Natural killer cell treated with Interleukin-12 subunit alpha and Interleukin-12 subunit beta and Interleukin-15 and Interleukin-18, amount 100 ng/mL, for 72 hours (primary cell): ENCODE data around the gene CDC20. TPM values are rescaled to one million over a fixed set of nuclear protein-coding genes. Genes with fewer than 3 reads are reported as not detected.
A peak's percentile ranks its signal among the peaks of the same experiment; 100 is the strongest.
"Not testable (repeated sequence)": the region's sequence is repeated elsewhere in the genome, so short reads cannot be mapped to it uniquely, and the experiment has no call there.

ENCODE experiments used
- ATAC-seq, 2 donors: fragments of 150-1000 bp; cut with Tn5 transposase in 1 of 2; sonication (Bioruptor Pico), chemical (Tn5 transposase) in 1 of 2; 2 replicates each; pipeline ENCODE4 v1.10.0; 2021
- DNase-seq: peaks from one replicate; pipeline ENCODE4 v3.0.0; 2022; ENCODE audit warnings: low spot score
- H3K27ac Mint-ChIP-seq, 2 donors: 1 replicate in 1 of 2; 2 replicates in 1 of 2; pipeline ENCODE4 v1.8.0; 2022; ENCODE audit warnings: mixed read lengths in 2 of 2, mild to moderate bottlenecking in 1 of 2, moderate library complexity in 1 of 2
- H3K27me3 Mint-ChIP-seq, 2 donors: 1 replicate in 1 of 2; 2 replicates in 1 of 2; pipeline ENCODE4 v1.8.0; 2022; ENCODE audit warnings: mixed read lengths in 2 of 2
- H3K36me3 Mint-ChIP-seq: one replicate; pipeline ENCODE4 v1.8.0; 2022; ENCODE audit warnings: mixed read lengths
- H3K4me1 Mint-ChIP-seq, 2 donors: 1 replicate in 1 of 2; 2 replicates in 1 of 2; pipeline ENCODE4 v1.8.0; 2022; ENCODE audit warnings: low read depth in 2 of 2, mixed read lengths in 2 of 2, mild to moderate bottlenecking in 1 of 2
- H3K4me3 Mint-ChIP-seq: one replicate; pipeline ENCODE4 v1.8.0; 2022; ENCODE audit warnings: mixed read lengths
- H3K9me3 Mint-ChIP-seq: 2 replicates; pipeline ENCODE4 v1.8.0; 2022; ENCODE audit warnings: mixed read lengths
- total RNA-seq, 2 donors: library from RNA; stranded (reverse); gene quantifications; one replicate each; pipeline ENCODE4 v1.2.3, GENCODE V29; 2022

The CDC20 gene
- total RNA-seq, 2 donors from 2014 or later: 98.7 to 152 TPM

DNA sequence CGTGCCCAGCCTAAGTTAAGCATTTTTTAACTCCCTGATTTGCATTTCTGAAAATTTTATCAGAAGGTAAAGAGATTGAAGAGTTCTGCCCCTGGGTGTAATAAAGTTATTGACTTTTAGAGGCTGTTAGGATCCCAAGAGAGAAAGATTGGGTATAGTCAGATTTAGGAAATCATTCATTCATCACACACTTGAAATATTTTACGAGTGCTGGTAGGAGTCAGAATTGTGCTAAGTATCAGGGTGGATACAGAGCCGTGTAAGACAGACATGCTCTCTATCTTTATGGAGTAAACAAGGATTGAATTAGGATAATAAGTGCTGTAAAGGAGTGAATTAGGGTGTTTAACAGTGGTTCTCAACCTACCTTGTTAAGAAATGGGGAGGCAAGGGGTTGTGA, 33.9 kb downstream of the CDC20 start:
- Mint-ChIP-seq H3K36me3 (peaks cover 13% of the 10 kb centered on the region), H3K27ac (no peak overlapping the region), H3K27me3 (no peaks in the 10 kb centered on the region), H3K4me1 (peaks cover 37 to 44% of the 10 kb centered on the region in 2 donors), H3K9me3 (no peaks in the 10 kb centered on the region), H3K4me3 (no peak overlapping the region)
- ATAC-seq (no peak), DNase-seq (no peak)

DNA sequence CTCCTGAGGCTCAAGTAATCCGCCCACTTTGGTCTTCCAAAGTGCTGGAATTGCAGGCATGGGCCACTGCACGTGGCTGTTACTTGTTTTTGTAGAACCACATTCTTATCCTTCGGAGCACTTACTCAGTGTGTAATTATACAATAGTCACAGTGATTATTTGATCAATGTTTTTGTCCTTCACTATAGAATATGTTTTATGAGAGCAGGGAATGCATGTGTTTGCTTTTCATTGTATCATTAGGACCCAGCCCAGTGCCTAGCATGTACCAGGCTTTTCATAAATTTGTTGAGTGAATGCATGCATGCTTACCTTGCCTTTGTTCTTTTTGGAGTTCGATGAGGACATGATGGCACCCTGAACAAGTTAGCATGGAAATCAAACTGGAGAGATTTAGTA, 36.7 kb downstream of the CDC20 start:
- no peaks in the 10 kb centered on the region for H3K9me3 Mint-ChIP-seq
- H3K27me3 Mint-ChIP-seq: no peaks in the 10 kb centered on the region
- ATAC-seq (no peak), DNase-seq (no peak)
- no peak overlapping the region for H3K4me3 Mint-ChIP-seq
- peaks cover 7% of the 10 kb centered on the region for H3K36me3 Mint-ChIP-seq
- H3K4me1 Mint-ChIP-seq: peaks cover 13 to 30% of the 10 kb centered on the region in 2 donors
- no peak overlapping the region for H3K27ac Mint-ChIP-seq

DNA sequence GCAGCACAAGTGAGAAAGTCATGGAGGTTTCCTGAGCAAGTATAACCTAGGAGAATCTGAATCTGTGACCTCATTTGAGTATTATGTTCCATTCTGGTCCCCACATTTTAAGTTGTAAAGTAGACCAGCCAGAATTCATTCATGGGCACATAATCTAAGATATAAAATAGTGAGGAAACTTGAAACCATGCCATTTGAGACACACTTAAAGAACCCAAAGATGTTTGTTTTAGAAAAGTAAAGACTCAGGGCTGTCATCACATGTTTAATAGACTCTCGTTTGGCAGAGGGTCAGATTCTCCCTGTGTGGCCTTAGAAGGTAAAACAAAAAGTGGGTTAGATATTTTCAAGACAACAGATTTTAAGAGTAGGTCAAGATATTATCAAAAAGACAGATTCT, 37.3 kb downstream of the CDC20 start:
- Mint-ChIP-seq H3K27ac (no peak overlapping the region), H3K4me3 (no peak overlapping the region), H3K36me3 (peaks cover 7% of the 10 kb centered on the region), H3K4me1 (peaks cover 9 to 26% of the 10 kb centered on the region in 2 donors), H3K27me3 (no peaks in the 10 kb centered on the region), H3K9me3 (no peaks in the 10 kb centered on the region)
- DNase-seq (no peak), ATAC-seq (no peak)

DNA sequence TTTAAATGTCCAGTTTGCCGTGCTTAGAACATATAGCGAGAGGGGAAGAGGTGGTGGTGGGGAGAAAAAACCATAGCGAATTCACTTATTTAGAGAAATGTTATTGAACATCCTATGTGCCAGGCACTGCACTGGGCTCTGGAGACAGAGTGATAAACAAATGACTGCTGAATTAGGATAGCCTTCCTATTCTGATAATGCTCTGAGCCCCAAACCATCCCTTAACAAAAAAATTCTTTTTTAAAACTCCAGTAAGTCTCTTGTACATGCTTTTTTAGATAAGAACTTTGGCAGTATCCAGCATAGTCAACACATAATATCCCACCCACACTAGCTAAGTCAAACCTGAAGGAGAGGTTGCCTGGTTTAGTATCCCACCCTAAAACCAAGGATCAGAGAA, 39.4 kb downstream of the CDC20 start:
- H3K36me3 Mint-ChIP-seq: peaks cover 7% of the 10 kb centered on the region
- H3K27ac Mint-ChIP-seq: no peak overlapping the region
- H3K9me3 Mint-ChIP-seq: no peaks in the 10 kb centered on the region
- no peak overlapping the region for H3K4me3 Mint-ChIP-seq
- no peaks in the 10 kb centered on the region for H3K27me3 Mint-ChIP-seq
- no peak for ATAC-seq
- DNase-seq: no peak
- H3K4me1 Mint-ChIP-seq: peaks cover 9 to 27% of the 10 kb centered on the region in 2 donors

DNA sequence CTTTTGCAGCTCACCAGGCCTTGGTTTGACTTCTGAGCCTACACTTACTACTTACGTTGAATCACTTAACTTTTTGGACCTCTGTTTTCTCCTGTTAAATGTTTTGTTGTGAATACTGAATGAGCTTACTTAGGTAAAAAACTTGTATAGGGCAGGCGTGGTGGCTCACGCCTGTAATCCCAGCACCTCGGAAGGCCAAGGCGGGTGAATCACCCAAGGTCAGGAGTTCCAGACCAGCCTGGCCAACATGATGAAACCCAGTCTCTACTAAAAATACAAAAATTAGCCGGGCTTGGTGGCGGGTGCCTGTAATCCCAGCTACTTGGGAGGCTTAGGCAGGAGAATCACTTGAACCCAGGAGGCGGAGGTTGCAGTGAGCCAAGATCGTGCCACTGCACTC, 41.7 kb downstream of the CDC20 start:
- not testable (repeated sequence) for ATAC-seq, H3K27me3 Mint-ChIP-seq, DNase-seq, H3K9me3 Mint-ChIP-seq, H3K4me3 Mint-ChIP-seq, H3K27ac Mint-ChIP-seq
- Mint-ChIP-seq H3K36me3 (peaks cover 13% of the 10 kb centered on the region), H3K4me1 (peaks cover 7 to 25% of the 10 kb centered on the region in 2 donors)

DNA sequence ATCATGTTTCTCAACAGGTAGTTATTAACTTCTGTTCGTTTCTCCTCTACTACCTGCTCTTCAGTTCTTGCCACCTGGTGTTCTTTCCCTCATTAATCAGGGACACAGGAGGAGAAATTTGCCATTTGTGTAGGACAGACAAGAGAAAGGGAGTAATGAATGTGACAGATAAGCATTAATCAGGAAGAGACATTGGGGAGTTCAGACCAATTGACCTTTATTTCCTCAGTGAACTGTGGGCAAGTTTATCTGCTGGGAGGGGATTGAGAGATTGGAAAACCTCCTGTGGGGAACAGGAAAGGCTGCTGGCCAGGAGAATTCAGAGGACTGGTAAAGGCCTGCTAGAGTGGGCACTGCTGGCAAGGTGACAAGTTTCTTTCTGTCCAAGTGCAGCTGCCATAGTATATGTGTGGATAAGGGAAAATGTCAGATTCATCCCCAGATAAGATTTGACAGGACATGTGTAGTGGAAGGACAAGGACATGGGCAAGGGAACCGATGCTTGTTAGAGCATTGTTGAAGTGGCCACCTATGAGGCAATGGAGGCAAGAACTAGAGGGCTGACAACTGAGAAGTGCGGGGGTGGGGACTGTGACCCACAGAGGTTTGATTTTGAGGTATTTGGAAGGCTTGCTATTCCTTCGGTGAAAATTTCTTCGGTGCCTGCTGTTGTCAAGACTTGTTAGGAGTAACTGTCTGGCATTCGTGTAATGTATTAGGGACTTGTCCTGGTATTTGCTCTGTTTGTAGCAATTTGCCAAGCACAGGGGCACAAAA, 43.5 kb downstream of the CDC20 start:
- Mint-ChIP-seq H3K27ac (peak overlapping the region in 1 of 2 donors; percentile 9), H3K27me3 (no peaks in the 10 kb centered on the region), H3K4me1 (peaks cover 7 to 21% of the 10 kb centered on the region in 2 donors), H3K36me3 (peaks cover 18% of the 10 kb centered on the region), H3K9me3 (no peaks in the 10 kb centered on the region), H3K4me3 (no peak overlapping the region)
- DNase-seq (no peak), ATAC-seq (no peak)

DNA sequence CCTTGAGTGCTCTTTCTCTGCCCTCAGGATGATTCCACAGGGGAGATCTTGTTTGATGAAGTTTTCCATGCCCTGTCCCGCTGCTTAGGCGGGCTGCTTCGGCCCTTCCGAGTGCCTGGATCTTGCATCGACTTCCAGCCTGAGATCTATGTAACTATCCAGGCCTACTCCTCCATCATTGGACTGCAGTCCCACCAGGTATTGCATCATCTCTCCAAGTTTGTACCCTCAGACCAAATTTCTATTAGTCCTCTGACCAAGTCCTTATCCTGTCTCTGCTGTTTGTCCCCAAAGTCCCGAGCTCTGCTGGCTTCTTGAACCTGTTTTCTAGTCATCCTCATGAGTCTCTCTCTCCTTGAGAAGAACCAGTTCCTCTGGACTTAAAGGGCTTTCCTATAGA, 45.6 kb downstream of the CDC20 start:
- H3K27ac Mint-ChIP-seq: no peak overlapping the region
- peaks cover 26% of the 10 kb centered on the region for H3K36me3 Mint-ChIP-seq
- ATAC-seq: no peak
- H3K4me3 Mint-ChIP-seq: no peak overlapping the region
- H3K4me1 Mint-ChIP-seq: peaks cover 7 to 14% of the 10 kb centered on the region in 2 donors
- no peaks in the 10 kb centered on the region for H3K27me3 Mint-ChIP-seq
- no peaks in the 10 kb centered on the region for H3K9me3 Mint-ChIP-seq
- DNase-seq: no peak

DNA sequence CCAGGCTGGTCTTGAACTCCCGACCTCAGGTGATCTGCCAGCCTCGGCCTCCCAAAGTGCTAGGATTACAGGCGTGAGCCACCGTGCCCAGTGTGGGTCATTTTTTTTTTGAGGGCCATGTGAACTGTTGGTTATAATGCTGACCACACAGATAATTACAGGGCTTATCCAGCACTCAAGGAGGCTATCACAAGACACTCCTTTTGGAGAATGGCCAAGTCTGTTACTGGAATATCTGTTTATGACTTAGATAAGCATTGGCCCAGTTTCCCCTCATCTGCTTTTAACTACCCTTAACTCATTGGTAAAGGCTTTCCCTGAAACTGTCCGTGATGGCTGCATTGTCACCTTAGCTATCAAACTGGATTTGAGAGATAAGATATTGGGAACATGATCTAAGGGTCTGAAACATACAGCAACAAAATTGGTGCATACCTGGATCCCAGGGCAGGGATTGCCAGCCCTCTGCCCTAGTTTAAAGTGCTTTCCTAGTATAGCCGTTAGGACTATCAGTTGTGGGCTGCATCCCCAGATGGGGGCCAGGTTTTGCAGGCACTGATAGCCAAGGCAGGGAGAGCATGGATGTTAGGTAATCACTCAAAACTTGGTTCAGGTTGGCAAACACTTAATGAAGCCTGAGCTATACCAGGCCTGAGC, 46.6 kb downstream of the CDC20 start:
- Mint-ChIP-seq H3K27me3 (no peaks in the 10 kb centered on the region), H3K27ac (no peak overlapping the region), H3K36me3 (peaks cover 31% of the 10 kb centered on the region), H3K4me3 (no peak overlapping the region), H3K9me3 (no peaks in the 10 kb centered on the region), H3K4me1 (peaks cover 7 to 12% of the 10 kb centered on the region in 2 donors)
- ATAC-seq: no peak
- DNase-seq: no peak

DNA sequence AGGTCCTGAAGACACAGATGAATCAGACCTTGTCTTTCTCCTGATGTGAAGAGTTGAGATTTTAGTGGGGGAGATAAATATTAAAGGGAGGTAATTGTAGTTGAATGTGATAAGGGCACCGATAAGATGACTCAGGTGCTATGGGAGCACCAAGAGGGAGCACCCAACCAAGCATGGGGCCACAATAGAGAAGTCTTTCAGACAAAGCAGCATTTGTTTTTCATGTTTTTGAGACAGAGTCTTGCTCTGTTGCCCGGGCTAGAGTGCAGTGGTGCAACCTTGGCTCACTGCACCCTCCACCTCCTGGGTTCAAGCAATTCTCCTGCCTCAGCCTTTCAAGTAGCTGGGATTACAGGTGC, 47.1 kb downstream of the CDC20 start:
- H3K27me3 Mint-ChIP-seq: no peaks in the 10 kb centered on the region
- no peaks in the 10 kb centered on the region for H3K9me3 Mint-ChIP-seq
- no peak for DNase-seq
- H3K4me1 Mint-ChIP-seq: peaks cover 7 to 11% of the 10 kb centered on the region in 2 donors
- ATAC-seq: no peak
- H3K36me3 Mint-ChIP-seq: peaks cover 31% of the 10 kb centered on the region
- no peak overlapping the region for H3K4me3 Mint-ChIP-seq
- H3K27ac Mint-ChIP-seq: no peak overlapping the region

DNA sequence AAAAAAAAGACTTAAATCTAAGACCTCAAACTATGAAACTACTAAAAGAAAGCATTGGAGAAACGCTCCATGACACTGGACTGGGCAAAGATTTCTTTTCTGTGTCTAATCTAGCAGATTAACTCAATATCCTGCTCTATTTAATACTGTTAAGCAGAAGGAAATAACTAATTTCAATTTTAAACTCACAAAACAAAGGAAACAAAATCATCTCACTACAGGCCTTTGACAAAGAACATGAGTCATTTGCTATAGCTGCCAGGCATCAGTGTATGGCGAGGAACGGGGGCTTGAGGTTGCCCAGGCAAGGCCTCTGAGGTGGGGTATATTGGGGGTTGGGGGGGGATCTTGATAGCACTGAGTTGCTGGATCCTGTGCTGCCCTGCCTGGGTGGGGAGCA, 51.8 kb downstream of the CDC20 start:
- H3K4me3 Mint-ChIP-seq: no peak overlapping the region
- H3K27ac Mint-ChIP-seq: no peak overlapping the region
- H3K4me1 Mint-ChIP-seq: peaks cover 4 to 9% of the 10 kb centered on the region in 2 donors
- H3K9me3 Mint-ChIP-seq: no peaks in the 10 kb centered on the region
- H3K36me3 Mint-ChIP-seq: peaks cover 29% of the 10 kb centered on the region
- no peak for DNase-seq
- ATAC-seq: no peak
- no peaks in the 10 kb centered on the region for H3K27me3 Mint-ChIP-seq

Other genes starting within 250 kb of the CDC20 start
- gene EBNA1BP2, start 186.7 kb upstream of the CDC20 start, total RNA-seq: 100 to 1,000 TPM in 1 of 2 donors, 10 to 100 TPM in 1; 76.4 to 152 TPM
- under 1 TPM in 1 of 2 donors, not detected in 1; 0.25 TPM for gene CFAP57, start 186.7 kb upstream of the CDC20 start, total RNA-seq
- gene TMEM125, start 89.0 kb upstream of the CDC20 start, total RNA-seq: not detected
- not detected for gene C1orf210, start 73.4 kb upstream of the CDC20 start, total RNA-seq
- 10 to 100 TPM in 1 of 2 donors, 1 to 10 TPM in 1; 9.6 to 11.4 TPM for gene TIE1, start 58.0 kb upstream of the CDC20 start, total RNA-seq
- gene MPL, start 21.2 kb upstream of the CDC20 start, total RNA-seq: not detected
- 100 to 1,000 TPM; 101 to 108 TPM for gene ELOVL1, start 9.0 kb downstream of the CDC20 start, total RNA-seq
- gene MED8, start 30.8 kb downstream of the CDC20 start, total RNA-seq: 10 to 100 TPM; 42.6 to 57.9 TPM
- gene SZT2, start 30.9 kb downstream of the CDC20 start, total RNA-seq: 100 to 1,000 TPM in 1 of 2 donors, 10 to 100 TPM in 1; 73.3 to 119 TPM
- 10 to 100 TPM; 13.4 to 15.0 TPM for gene HYI, start 95.0 kb downstream of the CDC20 start, total RNA-seq
- gene PTPRF, start 171.9 kb downstream of the CDC20 start, total RNA-seq: 1 to 10 TPM in 1 of 2 donors, under 1 TPM in 1; 0.33 to 1.3 TPM